ENCODE measurements around the gene EPO.
"Not testable (repeated sequence)": the region's sequence is repeated elsewhere in the genome, so short reads cannot be mapped to it uniquely, and the experiment has no call there.

The EPO gene

DNA sequence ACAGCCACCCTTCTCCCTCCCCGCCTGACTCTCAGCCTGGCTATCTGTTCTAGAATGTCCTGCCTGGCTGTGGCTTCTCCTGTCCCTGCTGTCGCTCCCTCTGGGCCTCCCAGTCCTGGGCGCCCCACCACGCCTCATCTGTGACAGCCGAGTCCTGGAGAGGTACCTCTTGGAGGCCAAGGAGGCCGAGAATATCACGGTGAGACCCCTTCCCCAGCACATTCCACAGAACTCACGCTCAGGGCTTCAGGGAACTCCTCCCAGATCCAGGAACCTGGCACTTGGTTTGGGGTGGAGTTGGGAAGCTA is 1.2 kb downstream of the EPO start:
- in situ Hi-C loops (cut with HindIII; ENCODE audit: low pct_unique_long_range_greater_than_20kb, low sequenced_read_pairs), result no loop called here
- TF ChIP-seq JUND (IDR thresholded peaks at IDR 0.05; ENCODE audit: low read depth), result no peak

GRCh38 chr7:100722480-100723212 is 2.4 kb downstream of the EPO start:
- in situ Hi-C loops (cut with HindIII; ENCODE audit: low pct_unique_long_range_greater_than_20kb, low sequenced_read_pairs), result no loop called here
- DNase-seq (ENCODE audit: low read depth in 1 of 2, low spot score in 1 of 2), result no peak
- TF ChIP-seq JUND (IDR thresholded peaks at IDR 0.05; ENCODE audit: low read depth), result no peak

More for the DNA sequence above, 1.2 kb downstream of the EPO start:
- DNase-seq (ENCODE audit: low read depth in 1 of 2, low spot score in 1 of 2), result no peak

DNA sequence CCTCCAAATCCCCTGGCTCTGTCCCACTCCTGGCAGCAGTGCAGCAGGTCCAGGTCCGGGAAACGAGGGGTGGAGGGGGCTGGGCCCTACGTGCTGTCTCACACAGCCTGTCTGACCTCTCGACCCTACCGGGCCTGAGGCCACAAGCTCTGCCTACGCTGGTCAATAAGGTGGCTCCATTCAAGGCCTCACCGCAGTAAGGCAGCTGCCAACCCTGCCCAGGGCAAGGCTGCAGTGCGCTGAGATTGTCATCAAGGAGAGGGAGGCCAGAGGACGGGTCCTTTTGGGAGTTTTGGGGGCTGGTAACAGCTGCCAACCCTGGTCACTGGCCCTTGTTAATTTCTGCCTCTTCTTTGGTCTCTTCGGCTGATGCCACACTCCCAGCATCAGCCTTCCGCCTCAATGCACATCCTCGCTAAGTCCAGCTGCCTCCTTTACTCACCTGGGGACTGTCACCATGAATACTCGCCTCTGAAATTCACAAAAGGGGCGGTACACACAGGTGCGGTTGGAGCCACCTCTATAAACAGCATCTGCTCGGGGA is 3.5 kb downstream of the EPO start:
- no peak for TF ChIP-seq JUND (IDR thresholded peaks at IDR 0.05; ENCODE audit: low read depth)
- in situ Hi-C loops (cut with HindIII; ENCODE audit: low pct_unique_long_range_greater_than_20kb, low sequenced_read_pairs), result no loop called here
- no peak for DNase-seq (ENCODE audit: low read depth in 1 of 2, low spot score in 1 of 2)

GRCh38 chr7:100724364-100724763 is 4.1 kb downstream of the EPO start:
- in situ Hi-C loops (cut with HindIII; ENCODE audit: low pct_unique_long_range_greater_than_20kb, low sequenced_read_pairs); DNase-seq (ENCODE audit: low read depth in 1 of 2, low spot score in 1 of 2): not testable (repeated sequence)

- no peak for TF ChIP-seq JUND (IDR thresholded peaks at IDR 0.05; ENCODE audit: low read depth)
- in situ Hi-C loops (cut with HindIII; ENCODE audit: low pct_unique_long_range_greater_than_20kb, low sequenced_read_pairs), result no loop called here
- DNase-seq (ENCODE audit: low read depth in 1 of 2, low spot score in 1 of 2), result no peak
Observed at GRCh38 chr7:100726996-100727761, 6.9 kb downstream of the EPO start.

GRCh38 chr7:100728196-100728595 is 7.9 kb downstream of the EPO start:
- in situ Hi-C loops (cut with HindIII; ENCODE audit: low pct_unique_long_range_greater_than_20kb, low sequenced_read_pairs), result no loop called here
- no peak for DNase-seq (ENCODE audit: low read depth in 1 of 2, low spot score in 1 of 2)
- TF ChIP-seq JUND (IDR thresholded peaks at IDR 0.05; ENCODE audit: low read depth), result no peak

DNA sequence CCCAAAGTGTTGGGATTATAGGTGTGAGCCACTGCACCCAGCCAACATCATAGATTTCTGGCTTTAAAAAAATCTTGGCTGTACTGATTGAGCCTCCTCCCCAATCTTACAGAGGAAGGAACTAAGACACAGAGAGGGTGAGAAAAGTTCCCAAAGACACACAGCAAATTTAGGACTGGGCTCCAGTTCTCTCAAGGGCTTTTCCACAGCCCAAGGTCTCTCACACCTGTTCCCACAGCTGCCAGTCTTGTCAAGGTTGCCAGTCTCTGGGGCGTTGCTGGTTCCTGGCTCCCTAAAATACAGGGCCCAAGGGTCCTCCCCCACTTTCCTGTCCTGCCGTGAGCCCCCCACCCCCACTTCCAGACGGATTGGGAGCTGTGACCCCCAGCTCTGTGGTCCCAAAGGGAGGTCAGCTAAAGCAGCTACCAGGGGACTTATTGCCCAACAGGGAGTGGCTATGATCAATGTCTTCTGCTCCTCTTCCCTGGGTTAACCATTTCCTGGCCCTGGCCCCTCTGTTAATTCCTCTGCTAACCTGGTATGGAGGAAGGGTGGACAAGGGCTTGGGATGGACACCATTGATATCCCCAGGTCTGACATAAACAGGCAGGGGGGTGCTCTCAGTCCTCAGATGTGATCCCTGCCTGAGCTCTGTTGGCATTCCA is 10.0 kb downstream of the EPO start:
- TF ChIP-seq JUND (IDR thresholded peaks at IDR 0.05; ENCODE audit: low read depth), result no peak
- DNase-seq (ENCODE audit: low read depth in 1 of 2, low spot score in 1 of 2), result no peak
- in situ Hi-C loops (cut with HindIII; ENCODE audit: low pct_unique_long_range_greater_than_20kb, low sequenced_read_pairs), result no loop called here

- DNase-seq (ENCODE audit: low read depth in 1 of 2, low spot score in 1 of 2), result no peak
- in situ Hi-C loops (cut with HindIII; ENCODE audit: low pct_unique_long_range_greater_than_20kb, low sequenced_read_pairs), result no loop called here
- no peak for TF ChIP-seq JUND (IDR thresholded peaks at IDR 0.05; ENCODE audit: low read depth)
Observed at GRCh38 chr7:100731937-100732636, 11.8 kb downstream of the EPO start.

DNA sequence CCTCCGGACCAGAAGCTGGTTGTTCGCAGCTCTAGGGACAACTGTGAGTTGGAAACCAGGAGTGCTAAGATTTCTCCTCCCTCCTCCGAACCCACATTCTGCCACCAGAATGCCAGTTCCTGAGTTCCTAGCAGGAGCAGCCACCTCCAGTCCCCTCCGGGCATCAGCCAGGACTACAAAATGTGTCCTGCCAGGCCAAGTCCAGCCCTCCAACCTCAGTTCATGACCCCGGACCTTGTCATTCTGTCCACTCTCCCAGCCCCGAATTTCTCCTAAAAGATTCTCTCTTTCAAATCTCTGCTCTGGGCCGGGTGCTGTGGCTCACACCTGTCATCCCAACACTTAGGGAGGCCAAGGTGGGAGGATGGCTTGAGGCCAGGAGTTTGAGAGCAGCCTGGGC is 15.5 kb downstream of the EPO start:
- no peak for TF ChIP-seq JUND (IDR thresholded peaks at IDR 0.05; ENCODE audit: low read depth)
- DNase-seq (ENCODE audit: low read depth in 1 of 2, low spot score in 1 of 2), result no peak
- in situ Hi-C loops (cut with HindIII; ENCODE audit: low pct_unique_long_range_greater_than_20kb, low sequenced_read_pairs), result no loop called here

DNA sequence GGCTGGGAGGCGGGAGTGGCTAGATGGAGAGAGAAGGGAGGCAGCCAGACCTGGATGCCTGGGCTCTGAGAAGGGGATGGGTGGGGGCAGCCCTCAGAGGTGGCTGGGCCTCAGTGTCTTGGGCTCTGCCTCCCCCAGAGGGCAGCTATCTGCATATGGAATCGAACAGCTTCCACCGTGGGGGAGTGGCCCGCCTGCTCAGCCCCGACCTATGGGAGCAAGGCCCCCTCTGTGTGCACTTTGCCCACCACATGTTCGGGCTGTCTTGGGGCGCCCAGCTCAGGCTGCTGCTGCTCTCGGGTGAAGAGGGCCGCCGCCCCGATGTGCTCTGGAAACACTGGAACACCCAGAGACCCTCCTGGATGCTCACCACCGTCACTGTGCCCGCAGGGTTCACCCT is 16.4 kb downstream of the EPO start:
- TF ChIP-seq JUND (IDR thresholded peaks at IDR 0.05; ENCODE audit: low read depth), result no peak
- in situ Hi-C loops (cut with HindIII; ENCODE audit: low pct_unique_long_range_greater_than_20kb, low sequenced_read_pairs), result no loop called here
- DNase-seq (ENCODE audit: low read depth in 1 of 2, low spot score in 1 of 2), result no peak

- TF ChIP-seq JUND (IDR thresholded peaks at IDR 0.05; ENCODE audit: low read depth), result no peak
- no peak for DNase-seq (ENCODE audit: low read depth in 1 of 2, low spot score in 1 of 2)
- in situ Hi-C loops (cut with HindIII; ENCODE audit: low pct_unique_long_range_greater_than_20kb, low sequenced_read_pairs), result no loop called here
Observed at GRCh38 chr7:100739934-100740333, 19.7 kb downstream of the EPO start.

- in situ Hi-C loops (cut with HindIII; ENCODE audit: low pct_unique_long_range_greater_than_20kb, low sequenced_read_pairs), result no loop called here
- DNase-seq (ENCODE audit: low read depth in 1 of 2, low spot score in 1 of 2), result no peak
- TF ChIP-seq JUND (IDR thresholded peaks at IDR 0.05; ENCODE audit: low read depth), result no peak
Observed at GRCh38 chr7:100744605-100745004, 24.3 kb downstream of the EPO start.

Measured in T47D (cell line).